Omental fat pad (tissue), 4 donors: Measurements from ENCODE around the gene MEF2A. TPM values are rescaled to one million over a fixed set of nuclear protein-coding genes. Genes with fewer than 3 reads are reported as not detected.

Experiments
- ATAC-seq: fragments of 150-250 bp; one replicate; pipeline ENCODE4 v1.9.1; 2016; ENCODE audit warnings: mild to moderate bottlenecking, moderate library complexity; ENCODE audit not compliant: low FRiP score
- DNase-seq: peaks from one replicate; pipeline ENCODE4 v3.0.0-alpha.2; 2019; ENCODE audit warnings: low spot score
- total RNA-seq, 4 donors: library from RNA; depleted of rRNA; stranded (reverse); fragments of >200 nt; gene quantifications; one replicate each; pipeline ENCODE4 v1.1.0, GENCODE V29; 2016
- TF ChIP-seq, protein P1 (sequence below), 3 donors: fragments of 450-650 bp; IDR thresholded peaks; one replicate each; pipeline ENCODE4 v1.5.1; 2016 to 2017; ENCODE audit warnings: antibody characterized with exemption in 3 of 3, mild to moderate bottlenecking in 3 of 3, moderate library complexity in 2 of 3

MEF2A gene
- total RNA-seq, 4 donors from 2014 or later: 47.8 to 74.4 (median 54.0) TPM

DNA sequence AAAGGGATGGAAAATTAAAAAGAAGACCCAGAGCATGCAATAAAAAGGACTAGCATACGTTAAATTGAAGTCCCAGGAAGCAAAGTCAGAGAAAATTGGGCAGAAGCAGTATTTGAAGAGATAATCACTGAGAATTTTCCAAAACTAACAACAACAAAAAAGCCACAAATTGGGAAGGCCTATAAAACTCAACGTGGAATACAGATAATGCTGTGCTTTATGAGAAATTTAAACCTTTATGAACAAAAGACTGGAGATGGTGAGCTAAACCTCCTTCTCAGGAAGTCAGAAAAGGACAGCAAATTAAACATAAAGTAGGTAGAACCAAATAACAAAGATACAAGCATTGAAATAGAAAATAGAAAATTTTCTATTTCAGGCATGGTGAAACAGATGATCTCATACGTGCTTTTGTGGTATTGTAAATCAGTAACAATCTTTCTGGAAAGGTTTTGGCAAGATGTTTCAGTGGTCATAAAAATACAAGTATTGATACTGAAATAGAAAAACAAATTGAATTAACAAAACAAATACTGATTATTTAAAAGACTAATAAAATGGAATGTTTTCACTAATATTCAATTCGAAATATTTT, 111.9 kb downstream of the MEF2A start:
- TF ChIP-seq, protein P1, sequence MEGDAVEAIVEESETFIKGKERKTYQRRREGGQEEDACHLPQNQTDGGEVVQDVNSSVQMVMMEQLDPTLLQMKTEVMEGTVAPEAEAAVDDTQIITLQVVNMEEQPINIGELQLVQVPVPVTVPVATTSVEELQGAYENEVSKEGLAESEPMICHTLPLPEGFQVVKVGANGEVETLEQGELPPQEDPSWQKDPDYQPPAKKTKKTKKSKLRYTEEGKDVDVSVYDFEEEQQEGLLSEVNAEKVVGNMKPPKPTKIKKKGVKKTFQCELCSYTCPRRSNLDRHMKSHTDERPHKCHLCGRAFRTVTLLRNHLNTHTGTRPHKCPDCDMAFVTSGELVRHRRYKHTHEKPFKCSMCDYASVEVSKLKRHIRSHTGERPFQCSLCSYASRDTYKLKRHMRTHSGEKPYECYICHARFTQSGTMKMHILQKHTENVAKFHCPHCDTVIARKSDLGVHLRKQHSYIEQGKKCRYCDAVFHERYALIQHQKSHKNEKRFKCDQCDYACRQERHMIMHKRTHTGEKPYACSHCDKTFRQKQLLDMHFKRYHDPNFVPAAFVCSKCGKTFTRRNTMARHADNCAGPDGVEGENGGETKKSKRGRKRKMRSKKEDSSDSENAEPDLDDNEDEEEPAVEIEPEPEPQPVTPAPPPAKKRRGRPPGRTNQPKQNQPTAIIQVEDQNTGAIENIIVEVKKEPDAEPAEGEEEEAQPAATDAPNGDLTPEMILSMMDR (IDR thresholded peaks at IDR 0.05): no peak
- ATAC-seq (no peak), DNase-seq (no peak)

DNA sequence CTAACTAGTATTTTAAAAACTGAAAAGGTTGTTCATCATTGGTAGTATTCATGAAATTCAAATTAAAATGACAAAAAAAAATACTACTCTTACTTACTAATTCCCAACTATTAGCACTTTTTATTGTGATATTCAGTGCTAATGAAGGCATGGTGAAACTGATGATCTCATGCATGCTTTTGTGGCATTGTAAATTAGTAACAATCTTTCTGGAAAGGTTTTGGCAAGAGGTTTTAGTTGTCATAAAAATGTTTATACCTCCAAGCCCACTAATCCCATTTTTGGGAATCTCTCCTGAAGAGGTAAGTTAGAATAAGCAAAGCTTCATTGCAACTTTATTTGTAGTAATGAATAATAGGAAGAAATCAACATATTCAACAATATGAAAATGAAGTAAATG, 114.5 kb downstream of the MEF2A start:
- ATAC-seq (no peak), DNase-seq (no peak)
- TF ChIP-seq, protein P1 (IDR thresholded peaks at IDR 0.05): no peak

DNA sequence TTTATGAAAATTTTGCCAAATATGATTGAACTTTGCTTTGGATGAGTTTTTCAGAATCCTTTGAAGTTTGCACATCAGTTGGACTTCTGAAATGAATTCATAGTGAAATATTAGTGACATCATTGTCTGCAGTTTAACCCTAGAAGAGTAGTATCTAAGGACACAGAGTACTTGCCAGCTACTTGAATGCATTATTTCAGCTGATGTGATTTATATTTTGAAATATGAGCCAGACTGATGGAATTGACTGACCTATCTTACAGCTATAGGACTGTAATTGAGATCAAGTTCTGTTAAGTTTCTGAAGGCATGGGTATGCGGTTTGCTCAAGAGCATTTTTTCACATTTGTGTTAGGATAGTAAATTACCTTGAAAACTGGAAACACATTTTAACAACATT, 116.2 kb downstream of the MEF2A start:
- no peak for ATAC-seq
- DNase-seq: no peak
- TF ChIP-seq, protein P1 (IDR thresholded peaks at IDR 0.05): no peak

DNA sequence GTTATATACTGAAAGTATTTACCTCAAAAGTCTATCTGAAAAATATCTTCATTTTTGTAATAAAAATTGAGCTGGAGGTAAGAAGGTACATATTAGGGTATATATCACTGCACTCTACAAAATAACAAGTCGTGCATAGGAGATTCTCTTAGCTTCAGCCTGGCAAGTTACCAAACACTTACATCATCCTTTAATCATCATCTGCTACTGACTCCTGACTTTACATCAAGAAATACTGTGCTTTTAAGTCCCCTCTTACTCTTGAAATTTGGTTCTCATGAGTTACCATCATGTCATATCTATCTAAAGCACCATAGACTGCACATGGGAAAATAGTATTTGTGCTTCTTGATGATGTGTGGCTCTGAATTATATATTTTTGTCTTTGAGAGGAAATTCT, 116.7 kb downstream of the MEF2A start:
- DNase-seq: no peak
- no peak for ATAC-seq
- TF ChIP-seq, protein P1 (IDR thresholded peaks at IDR 0.05): no peak

DNA sequence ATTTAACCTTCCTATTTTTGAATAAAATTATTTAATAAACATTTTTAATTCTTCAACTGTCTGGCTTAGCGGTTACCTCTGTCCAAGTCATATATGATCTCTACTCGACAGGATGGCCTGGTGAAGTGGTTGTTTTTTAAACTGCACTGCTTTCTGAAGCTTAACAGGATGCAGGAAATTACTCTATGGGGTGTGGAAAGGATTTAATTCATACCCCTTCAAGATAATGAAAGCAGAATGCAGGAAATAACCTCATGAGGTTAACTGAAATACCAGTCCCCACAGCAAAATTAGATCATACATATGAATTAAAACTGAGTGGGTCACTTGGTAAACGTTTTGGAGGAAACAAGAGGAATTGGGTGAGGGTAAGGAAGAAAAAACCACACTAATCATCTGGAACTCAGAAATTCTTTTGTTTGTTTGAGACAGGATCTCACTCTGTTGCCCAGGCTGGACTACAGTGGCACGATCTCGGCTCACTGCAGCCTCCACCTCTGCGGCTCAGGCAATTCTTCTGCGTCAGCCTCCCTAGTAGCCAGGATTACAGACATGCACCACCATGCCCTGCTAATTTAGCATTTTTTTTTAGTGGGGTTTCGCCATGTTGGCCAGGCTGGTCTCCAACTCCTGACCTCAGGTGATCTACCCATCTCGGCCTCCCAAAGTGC, 117.4 kb downstream of the MEF2A start:
- TF ChIP-seq, protein P1 (IDR thresholded peaks at IDR 0.05): no peak
- ATAC-seq: no peak

DNA sequence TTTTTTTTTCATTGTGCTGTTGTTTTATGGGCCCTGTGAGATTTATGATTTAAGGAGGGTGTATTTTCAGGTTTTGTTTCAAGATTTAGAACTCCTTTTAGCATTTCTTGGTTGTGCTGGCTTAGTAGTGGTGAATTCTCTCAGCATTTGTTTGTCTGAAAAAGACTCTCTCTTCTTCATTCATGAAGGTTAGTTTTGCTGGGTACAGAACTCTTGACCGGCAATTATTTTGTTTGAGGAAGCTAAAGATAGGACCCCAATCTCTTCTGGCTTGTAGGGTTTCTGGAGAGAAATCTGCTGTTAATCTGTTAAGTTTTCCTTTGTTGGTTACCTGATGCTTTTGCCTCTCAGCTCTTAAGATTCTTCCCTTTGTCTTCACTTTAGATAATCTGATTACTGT, 120.5 kb downstream of the MEF2A start:
- ATAC-seq: no peak

More for the DNA sequence above, 117.4 kb downstream of the MEF2A start:
- no peak for DNase-seq

More for the DNA sequence above, 120.5 kb downstream of the MEF2A start:
- DNase-seq: no peak
- TF ChIP-seq, protein P1 (IDR thresholded peaks at IDR 0.05): no peak
